Loucy (cell line): Measurements from ENCODE around the gene FAM131A.

Experiments used
- EZH2phosphoT487 ChIP-seq: fragments of 200-600 bp; IDR thresholded peaks from 2 replicates; pipeline ENCODE4 v1.6.1; 2018; ENCODE audit warnings: antibody characterized with exemption, mild to moderate bottlenecking, moderate library complexity, borderline replicate concordance
- TF ChIP-seq, protein P1 (sequence below): fragments of 200-600 bp; sonication (generic); conservative IDR thresholded peaks from 2 replicates; pipeline ENCODE4 v1.5.1; 2014; ENCODE audit warnings: mild to moderate bottlenecking, antibody characterized with exemption, low read length

DNA sequence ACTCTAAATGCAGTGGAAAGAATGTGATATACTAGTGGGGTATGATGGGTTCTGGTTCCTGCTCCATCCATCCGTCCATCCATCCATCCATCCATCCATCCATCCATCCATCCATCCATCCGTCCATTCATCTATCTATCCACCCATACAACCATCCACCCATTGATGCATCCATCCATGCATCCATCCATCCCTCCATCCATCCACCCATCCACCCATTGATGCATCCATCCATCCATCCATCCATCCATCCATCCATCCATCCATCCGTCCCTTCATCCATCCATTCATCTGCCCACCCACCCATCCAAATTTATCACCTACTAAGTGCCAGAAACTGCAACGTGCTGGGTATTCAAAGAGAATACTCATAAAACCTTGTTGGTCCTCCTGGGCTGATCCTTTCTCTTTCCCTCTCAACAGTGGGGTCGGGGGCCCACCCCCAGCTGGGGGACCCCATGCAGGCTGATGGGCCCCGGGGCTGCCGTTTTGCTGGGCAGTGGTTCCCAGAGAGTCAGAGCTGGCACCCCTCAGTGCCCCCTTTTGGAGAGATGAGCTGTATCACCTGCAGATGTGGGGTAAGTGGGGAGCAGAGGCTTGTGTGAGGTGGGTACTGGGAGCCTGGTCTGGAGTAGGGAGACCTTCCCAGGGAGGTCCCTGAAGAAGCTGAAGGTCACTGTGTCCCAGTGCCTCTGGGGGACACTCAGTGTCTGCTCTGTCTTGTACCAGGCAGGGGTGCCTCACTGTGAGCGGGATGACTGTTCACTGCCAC lies 51.0 kb downstream of the FAM131A start:
- TF ChIP-seq, protein P1, sequence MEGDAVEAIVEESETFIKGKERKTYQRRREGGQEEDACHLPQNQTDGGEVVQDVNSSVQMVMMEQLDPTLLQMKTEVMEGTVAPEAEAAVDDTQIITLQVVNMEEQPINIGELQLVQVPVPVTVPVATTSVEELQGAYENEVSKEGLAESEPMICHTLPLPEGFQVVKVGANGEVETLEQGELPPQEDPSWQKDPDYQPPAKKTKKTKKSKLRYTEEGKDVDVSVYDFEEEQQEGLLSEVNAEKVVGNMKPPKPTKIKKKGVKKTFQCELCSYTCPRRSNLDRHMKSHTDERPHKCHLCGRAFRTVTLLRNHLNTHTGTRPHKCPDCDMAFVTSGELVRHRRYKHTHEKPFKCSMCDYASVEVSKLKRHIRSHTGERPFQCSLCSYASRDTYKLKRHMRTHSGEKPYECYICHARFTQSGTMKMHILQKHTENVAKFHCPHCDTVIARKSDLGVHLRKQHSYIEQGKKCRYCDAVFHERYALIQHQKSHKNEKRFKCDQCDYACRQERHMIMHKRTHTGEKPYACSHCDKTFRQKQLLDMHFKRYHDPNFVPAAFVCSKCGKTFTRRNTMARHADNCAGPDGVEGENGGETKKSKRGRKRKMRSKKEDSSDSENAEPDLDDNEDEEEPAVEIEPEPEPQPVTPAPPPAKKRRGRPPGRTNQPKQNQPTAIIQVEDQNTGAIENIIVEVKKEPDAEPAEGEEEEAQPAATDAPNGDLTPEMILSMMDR = no peak
- TF ChIP-seq EZH2phosphoT487 = no peak
